Measurements from ENCODE around the gene AKR1C4.

DNA sequence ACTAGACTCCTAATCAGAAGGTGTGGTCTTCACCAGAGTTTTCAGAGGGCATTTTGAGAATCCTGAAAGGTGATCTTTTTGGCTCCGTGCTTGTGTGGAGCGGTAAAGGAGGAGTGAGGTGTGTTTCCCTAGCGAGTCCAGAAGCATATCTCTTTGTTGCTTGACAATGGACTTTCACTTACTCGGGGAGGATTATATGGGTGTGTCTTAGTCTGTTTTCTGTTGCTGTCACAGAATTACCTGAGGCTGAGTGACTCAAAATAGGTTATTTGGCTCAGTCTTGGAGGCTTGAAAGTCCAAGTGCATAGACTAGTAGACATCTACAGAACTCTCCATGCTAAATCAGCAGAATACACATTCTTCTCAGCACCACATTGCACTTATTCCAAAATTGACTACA lies 57.9 kb downstream of the AKR1C4 start:
- no peak for TF ChIP-seq POLR2A (IDR thresholded peaks at IDR 0.05)
- TF ChIP-seq CTCF (IDR thresholded peaks at IDR 0.05), result no peak

Data from thyroid gland (tissue), 4 donors.